Calu3 (cell line): Measurements from ENCODE around the gene RPTOR. TPM values are rescaled to one million over a fixed set of nuclear protein-coding genes. Genes with fewer than 3 reads are reported as not detected.

Source experiments
- BruUV-seq: library from RNA; stranded (reverse); fragments of 400-500 nt; replicated peaks from 2 replicates; lab custom pipeline; 2021; lab: Mats Ljungman, UMichigan
- CTCF ChIA-PET: fragments of 300-600 bp; sonication (Branson Sonifier 250); formaldehyde crosslinking; loops from one replicate; lab custom pipeline; 2022; ENCODE audit warnings: antibody characterized with exemption; lab: Charles Lee
- DNase-seq: peaks from one replicate; pipeline ENCODE4 v3.0.0; 2022
- H3K27ac Mint-ChIP-seq: one replicate; pipeline ENCODE4 v1.8.0; 2022; ENCODE audit warnings: mixed read lengths; ENCODE audit not compliant: unreplicated experiment
- H3K27me3 Mint-ChIP-seq: one replicate; pipeline ENCODE4 v1.8.0; 2022; ENCODE audit warnings: mixed read lengths; ENCODE audit not compliant: unreplicated experiment
- H3K36me3 Mint-ChIP-seq: one replicate; pipeline ENCODE4 v1.8.0; 2022; ENCODE audit warnings: mild to moderate bottlenecking, moderate library complexity, mixed read lengths; ENCODE audit not compliant: insufficient read depth, unreplicated experiment
- H3K4me1 Mint-ChIP-seq: one replicate; pipeline ENCODE4 v1.8.0; 2022; ENCODE audit warnings: mild to moderate bottlenecking, low read depth, mixed read lengths; ENCODE audit not compliant: unreplicated experiment
- H3K4me3 Mint-ChIP-seq: one replicate; pipeline ENCODE4 v1.8.0; 2022; ENCODE audit warnings: mild to moderate bottlenecking, low read depth, moderate library complexity, mixed read lengths; ENCODE audit not compliant: unreplicated experiment
- H3K9me3 Mint-ChIP-seq: one replicate; pipeline ENCODE4 v1.8.0; 2022; ENCODE audit warnings: low read depth, mixed read lengths; ENCODE audit not compliant: unreplicated experiment
- CTCF ChIP-seq: fragments of 200-600 bp; IDR thresholded peaks from one replicate; pipeline ENCODE4 v1.8.0; 2022; ENCODE audit warnings: antibody characterized with exemption; ENCODE audit not compliant: unreplicated experiment
- intact Hi-C: fragments of 100-400 bp; cut with micrococcal nuclease; formaldehyde crosslinking; loops from one replicate; pipeline ENCODE4 v1.10.0; 2022; ENCODE audit not compliant: unreplicated experiment
- total RNA-seq: library from RNA; stranded (reverse); gene quantifications from 2 replicates; pipeline ENCODE4 v1.2.3, GENCODE V29; 2022

Gene RPTOR
- total RNA-seq, 1 experiment from 2014 or later: 41.8 TPM

DNA sequence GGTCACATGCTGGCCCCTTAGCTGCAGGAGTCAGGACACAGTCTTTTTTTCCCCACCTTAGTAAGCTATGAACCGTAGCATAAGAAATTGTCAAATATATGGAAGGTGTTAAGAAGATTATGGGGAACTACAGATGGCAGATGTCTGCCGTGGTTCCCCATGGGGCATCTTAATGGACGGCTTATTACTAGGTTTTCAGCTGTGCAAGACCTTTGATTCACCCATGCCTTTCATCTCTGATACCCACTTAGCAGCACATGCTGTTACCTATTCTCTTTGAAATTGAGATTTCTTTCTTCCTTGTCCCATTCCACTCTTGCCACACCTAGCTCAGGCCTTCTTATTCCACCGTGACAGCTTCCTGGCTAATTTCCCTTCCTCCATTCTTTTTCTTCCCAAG, 70.7 kb downstream of the RPTOR start:
- DNase-seq: no peak
- TF ChIP-seq CTCF: no peak
- Mint-ChIP-seq H3K27ac (no peak overlapping the region), H3K4me1 (peaks cover 26% of the 10 kb centered on the region), H3K36me3 (no peaks in the 10 kb centered on the region), H3K9me3 (no peaks in the 10 kb centered on the region), H3K27me3 (no peaks in the 10 kb centered on the region), H3K4me3 (no peak overlapping the region)
- intact Hi-C loops: no loop called here
- CTCF ChIA-PET: no interaction called here
- BruUV-seq: no TSS peak

GRCh38 chr17:80616705-80617104, 72.1 kb downstream of the RPTOR start:
- CTCF ChIA-PET: no interaction called here
- no TSS peak for BruUV-seq
- DNase-seq: no peak
- intact Hi-C loops: no loop called here
- no peaks in the 10 kb centered on the region for H3K27me3 Mint-ChIP-seq
- no peak overlapping the region for H3K4me3 Mint-ChIP-seq
- H3K27ac Mint-ChIP-seq: no peak overlapping the region
- TF ChIP-seq CTCF: no peak
- H3K4me1 Mint-ChIP-seq: peaks cover 40% of the 10 kb centered on the region
- no peaks in the 10 kb centered on the region for H3K36me3 Mint-ChIP-seq
- no peaks in the 10 kb centered on the region for H3K9me3 Mint-ChIP-seq

- intact Hi-C loops: no loop called here
Observed at GRCh38 chr17:80618304-80618703, 73.7 kb downstream of the RPTOR start.

GRCh38 chr17:80619535-80620235, 75.0 kb downstream of the RPTOR start:
- no peak overlapping the region for H3K4me3 Mint-ChIP-seq
- CTCF ChIA-PET: interaction anchor here (1.2 kb wide), 1 partner anchor 193 kb away, joined by 3 read pairs; no protein-coding TSS in a partner anchor
- peak; percentile 40 for DNase-seq
- H3K27ac Mint-ChIP-seq: peak overlapping the region; percentile 63
- no peak for TF ChIP-seq CTCF
- peaks cover under 1% of the 10 kb centered on the region for H3K36me3 Mint-ChIP-seq
- H3K27me3 Mint-ChIP-seq: no peaks in the 10 kb centered on the region
- H3K9me3 Mint-ChIP-seq: no peaks in the 10 kb centered on the region
- H3K4me1 Mint-ChIP-seq: peaks cover 46% of the 10 kb centered on the region
- no TSS peak for BruUV-seq
- intact Hi-C loops: no loop called here

More at GRCh38 chr17:80618304-80618703, 73.7 kb downstream of the RPTOR start:
- no peak for DNase-seq
- peaks cover 43% of the 10 kb centered on the region for H3K4me1 Mint-ChIP-seq
- CTCF ChIA-PET: no interaction called here
- no peaks in the 10 kb centered on the region for H3K27me3 Mint-ChIP-seq
- BruUV-seq: no TSS peak
- no peak overlapping the region for H3K4me3 Mint-ChIP-seq
- no peaks in the 10 kb centered on the region for H3K36me3 Mint-ChIP-seq
- no peak for TF ChIP-seq CTCF
- H3K9me3 Mint-ChIP-seq: no peaks in the 10 kb centered on the region
- H3K27ac Mint-ChIP-seq: no peak overlapping the region
